Measurements from ENCODE around the gene FPGT. TPM values are rescaled to one million over a fixed set of nuclear protein-coding genes. Genes with fewer than 3 reads are reported as not detected.

FPGT gene
- total and polyA plus RNA-seq, 2 of the 13 experiments (the other 11 are each of a cell fraction or from before 2014, with no cell fraction given), result 4.3 to 9.8 TPM

- Histone ChIP-seq H3K9me3 (ENCODE audit: low read length) (no peaks in the 10 kb centered on the region), H3K4me1 (ENCODE audit: insufficient read depth, low read length) (no peaks in the 10 kb centered on the region), H3K27ac (ENCODE audit: extremely low read length, insufficient read depth, low read length) (no peak overlapping the region), H4K20me1 (ENCODE audit: insufficient read depth, low read length) (no peaks in the 10 kb centered on the region), H3K79me2 (ENCODE audit: insufficient read depth, low read length) (no peaks in the 10 kb centered on the region), H3K9ac (ENCODE audit: insufficient read depth, low read depth, low read length) (no peak overlapping the region), H2AFZ (ENCODE audit: low read length) (no peak overlapping the region), H3K36me3 (replicated peaks in 1 of 2; ENCODE audit: control insufficient read depth in 1 of 2, insufficient read depth in 2 of 2, low read length in 2 of 2) (no peaks in the 10 kb centered on the region), H3K4me2 (ENCODE audit: low read depth, low read length) (no peak overlapping the region), H3K4me3 (replicated peaks in 1 of 3; ENCODE audit: insufficient read depth in 1 of 3, low read depth in 2 of 3, low read length in 3 of 3) (no peak overlapping the region), H3K27me3 (ENCODE audit: control insufficient read depth in 1 of 2, insufficient read depth in 2 of 2, low read length in 2 of 2) (no peaks in the 10 kb centered on the region)
- in situ Hi-C loops (cut with HindIII; ENCODE audit: extremely low pct_ligation_motif_present, low pct_unique_long_range_greater_than_20kb) (no loop called here), intact Hi-C loops (cut with micrococcal nuclease; ENCODE audit: unreplicated experiment) (no loop called here)
- TF ChIP-seq ZNF75D (CRISPR knock-in tag; IDR thresholded peaks at IDR 0.05; ENCODE audit: borderline replicate concordance), result no peak
- TF ChIP-seq HMGXB3 (CRISPR knock-in tag; IDR thresholded peaks at IDR 0.05; ENCODE audit: borderline replicate concordance), result no peak
- TF ChIP-seq KAT8 (CRISPR knock-in tag; IDR thresholded peaks at IDR 0.05), result no peak
- TF ChIP-seq ZNF234 (CRISPR knock-in tag; conservative IDR thresholded peaks at IDR 0.05), result no peak
- TF ChIP-seq HNRNPH1 (optimal IDR thresholded peaks at IDR 0.05; ENCODE audit: low read depth, low read length), result no peak
- TF ChIP-seq CHD4 (IDR thresholded peaks at IDR 0.05; ENCODE audit: borderline replicate concordance, low read length), result no peak
- TF ChIP-seq ZBED4 (CRISPR knock-in tag; IDR thresholded peaks at IDR 0.05; ENCODE audit: borderline replicate concordance), result no peak
- TF ChIP-seq ZNF280B (CRISPR knock-in tag; IDR thresholded peaks at IDR 0.05; ENCODE audit: borderline replicate concordance), result no peak
- no TSS peak for BruUV-seq (replicated peaks)
- POLR2A ChIA-PET, result no interaction called here
- CTCF ChIA-PET (ENCODE audit: low intra/inter-chr PET ratio, low total read pairs), result no interaction called here
- ATAC-seq (no peak), DNase-seq (ENCODE audit: low spot score) (no peak), FAIRE-seq (no peak)
- 6% methylated on average over 5 of the region's 5 CpGs for WGBS (ENCODE audit: low lambda C conversion rate)
These were observed 35.7 kb upstream of the FPGT start for GRCh38 chr1:74162333-74162732.
